HepG2 (cell line): ENCODE results near the gene PLCB1. TPM values are rescaled to one million over a fixed set of nuclear protein-coding genes. Genes with fewer than 3 reads are reported as not detected.

Experiments
- EED ChIP-seq: sonication (generic); formaldehyde crosslinking; IDR thresholded peaks from 2 replicates; pipeline ENCODE4 v1.5.0; 2020; ENCODE audit warnings: mild to moderate bottlenecking, missing genetic modification reagents
- EP300 ChIP-seq, 3 experiments: sonication (generic) in 1 of 3; formaldehyde crosslinking in 1 of 3; IDR thresholded peaks; 2 replicates each; pipeline versions ENCODE4 v1.5.1 to v1.6.1; 2011 to 2020; ENCODE audit warnings: low read depth in 2 of 3, low read length in 2 of 3, borderline replicate concordance in 1 of 3, improper control_type of control experiment in 1 of 3, mild to moderate bottlenecking in 1 of 3, missing genetic modification reagents in 1 of 3, moderate library complexity in 1 of 3
- HOXA5 ChIP-seq: sonication (generic); formaldehyde crosslinking; IDR thresholded peaks from 2 replicates; pipeline ENCODE4 v1.4.0; 2020; ENCODE audit warnings: missing genetic modification reagents
- NBN ChIP-seq: fragments of 450-650 bp; conservative IDR thresholded peaks from 2 replicates; pipeline ENCODE4 v1.6.1; 2017
- NONO ChIP-seq, 2 experiments: fragments of 450-650 bp in 1 of 2; sonication (generic) in 1 of 2; formaldehyde crosslinking in 1 of 2; IDR thresholded peaks in 1 of 2; conservative IDR thresholded peaks in 1 of 2; 2 replicates each; pipeline versions ENCODE4 v1.6.1 to v1.8.0; 2017 to 2022; ENCODE audit warnings: mild to moderate bottlenecking in 1 of 2, missing genetic modification reagents in 1 of 2, moderate library complexity in 1 of 2
- TBL1XR1 ChIP-seq: fragments of 150-350 bp; IDR thresholded peaks from 2 replicates; pipeline ENCODE4 v1.6.1; 2014; ENCODE audit warnings: borderline replicate concordance, low read length; ENCODE audit not compliant: partially characterized antibody
- U2AF2 ChIP-seq: fragments of 200-400 bp; formaldehyde crosslinking; IDR thresholded peaks from 2 replicates; pipeline ENCODE4 v1.6.1; 2017; ENCODE audit warnings: low read depth, mild to moderate bottlenecking, low read length
- ZNF138 ChIP-seq: sonication (generic); formaldehyde crosslinking; IDR thresholded peaks from 2 replicates; pipeline ENCODE4 v1.5.0; 2020; ENCODE audit warnings: mild to moderate bottlenecking, low read depth, missing genetic modification reagents
- ZNF160 ChIP-seq: sonication (generic); formaldehyde crosslinking; IDR thresholded peaks from 2 replicates; pipeline ENCODE4 v1.8.0; 2022; ENCODE audit warnings: mild to moderate bottlenecking, inconsistent platforms, missing genetic modification reagents
- ZNF205 ChIP-seq: IDR thresholded peaks from 2 replicates; pipeline ENCODE4 v1.6.1; 2018; ENCODE audit warnings: missing biosample characterization, missing genetic modification reagents
- ZNF382 ChIP-seq: sonication (generic); formaldehyde crosslinking; IDR thresholded peaks from 2 replicates; pipeline ENCODE4 v1.5.0; 2020; ENCODE audit warnings: missing genetic modification reagents, mild to moderate bottlenecking, borderline replicate concordance
- ZNF569 ChIP-seq: sonication (generic); formaldehyde crosslinking; IDR thresholded peaks from 2 replicates; pipeline ENCODE4 v1.5.0; 2020; ENCODE audit warnings: mild to moderate bottlenecking, missing genetic modification reagents, moderate library complexity, borderline replicate concordance
- ZNF709 ChIP-seq: sonication (generic); formaldehyde crosslinking; IDR thresholded peaks from 2 replicates; pipeline ENCODE4 v1.5.0; 2020; ENCODE audit warnings: mild to moderate bottlenecking, missing genetic modification reagents
- ZNF746 ChIP-seq: sonication (generic); formaldehyde crosslinking; IDR thresholded peaks from 2 replicates; pipeline ENCODE4 v1.8.0; 2022; ENCODE audit warnings: mild to moderate bottlenecking, missing genetic modification reagents
- ZNF780A ChIP-seq: sonication (generic); formaldehyde crosslinking; IDR thresholded peaks from 2 replicates; pipeline ENCODE4 v1.8.0; 2022; ENCODE audit warnings: mild to moderate bottlenecking, missing genetic modification reagents, moderate library complexity
- ZSCAN31 ChIP-seq: sonication (generic); formaldehyde crosslinking; IDR thresholded peaks from 2 replicates; pipeline ENCODE4 v1.5.0; 2020; ENCODE audit warnings: low read depth, mild to moderate bottlenecking, missing genetic modification reagents
- polyA plus RNA-seq, 8 experiments: library from polyadenylated mRNA; depleted of rRNA in 3 of 8; stranded (reverse) in 7 of 8; unstranded in 1 of 8; fragments of >200 nt; fragmentation: Illumina TruSeq in 4 of 8; extraction: Trizol in 4 of 8; gene quantifications; 2 replicates each; pipeline versions ENCODE4 v1.2.1 to v1.2.3, GENCODE V29; 2011 to 2016; ENCODE audit warnings: low read depth in 4 of 8, missing spikeins in 1 of 8, mixed read lengths in 1 of 8; ENCODE audit not compliant: insufficient read depth in 1 of 8
- total RNA-seq, 5 experiments: library from RNA; depleted of rRNA; stranded (reverse); fragments of >200 nt; fragmentation: Illumina TruSeq; extraction: Trizol; gene quantifications; 2 replicates each; pipeline ENCODE4 v1.2.3, GENCODE V29; 2016; ENCODE audit warnings: low read depth in 1 of 5
- TF ChIP-seq, protein P1 (sequence below): sonication (generic); formaldehyde crosslinking; conservative IDR thresholded peaks from 2 replicates; pipeline ENCODE4 v1.4.0; 2020; ENCODE audit warnings: missing genetic modification reagents
- TF ChIP-seq, protein P2 (sequence below): sonication (generic); formaldehyde crosslinking; IDR thresholded peaks from 2 replicates; pipeline ENCODE4 v1.4.0; 2020; ENCODE audit warnings: missing genetic modification reagents
- TF ChIP-seq, protein P3 (sequence below): sonication (generic); formaldehyde crosslinking; IDR thresholded peaks from 2 replicates; pipeline ENCODE4 v1.5.0; 2020; ENCODE audit warnings: missing genetic modification reagents, mild to moderate bottlenecking, borderline replicate concordance
- TF ChIP-seq, protein P4 (sequence below): sonication (generic); formaldehyde crosslinking; IDR thresholded peaks from 2 replicates; pipeline ENCODE4 v1.9.0; 2021; ENCODE audit warnings: missing genetic modification reagents, borderline replicate concordance
- TF ChIP-seq, protein P5 (sequence below): sonication (generic); formaldehyde crosslinking; IDR thresholded peaks from 2 replicates; pipeline ENCODE4 v1.8.1; 2023; ENCODE audit warnings: mild to moderate bottlenecking, inconsistent platforms, moderate library complexity, missing genetic modification reagents, borderline replicate concordance

Gene PLCB1
- total and polyA plus RNA-seq, 2 of the 13 experiments (the other 11 are each of a cell fraction or from before 2014, with no cell fraction given): 42.4 to 55.9 TPM

- TF ChIP-seq ZSCAN31 (CRISPR knock-in tag) (0 out of 2 replicates have a peak, but pooled peaks have one; percentile 65), ZNF205 (peak; percentile 61; the same call in 1 of the 2 replicates), ZNF780A (CRISPR knock-in tag) (no peak), ZNF709 (CRISPR knock-in tag) (no peak), ZNF746 (CRISPR knock-in tag) (peak; percentile 59; the same call in 1 of the 2 replicates), HOXA5 (CRISPR knock-in tag) (peak; percentile 95), ZNF382 (CRISPR knock-in tag) (no peak), EP300 (IDR thresholded peaks at IDR 0.05; ENCODE audit: low read depth in 2 of 2, low read length in 2 of 2) (peak; percentile 87 to 99; a peak in 3 of 4 replicates), EP300 (CRISPR knock-in tag; IDR thresholded peaks at IDR 0.05; ENCODE audit: borderline replicate concordance) (peak; percentile 97), NBN (no peak), ZNF569 (no peak; the same call in 1 of the 2 replicates), ZNF138 (no peak), U2AF2 (no peak), EED (CRISPR knock-in tag) (no peak), ZNF160 (CRISPR knock-in tag) (no peak), NONO (IDR thresholded peaks at IDR 0.05) (no peak), NONO (CRISPR knock-in tag; conservative IDR thresholded peaks at IDR 0.05) (peak; percentile 28; the same call in 1 of the 2 replicates), TBL1XR1 (peak; percentile 99)
- TF ChIP-seq, protein P1, sequence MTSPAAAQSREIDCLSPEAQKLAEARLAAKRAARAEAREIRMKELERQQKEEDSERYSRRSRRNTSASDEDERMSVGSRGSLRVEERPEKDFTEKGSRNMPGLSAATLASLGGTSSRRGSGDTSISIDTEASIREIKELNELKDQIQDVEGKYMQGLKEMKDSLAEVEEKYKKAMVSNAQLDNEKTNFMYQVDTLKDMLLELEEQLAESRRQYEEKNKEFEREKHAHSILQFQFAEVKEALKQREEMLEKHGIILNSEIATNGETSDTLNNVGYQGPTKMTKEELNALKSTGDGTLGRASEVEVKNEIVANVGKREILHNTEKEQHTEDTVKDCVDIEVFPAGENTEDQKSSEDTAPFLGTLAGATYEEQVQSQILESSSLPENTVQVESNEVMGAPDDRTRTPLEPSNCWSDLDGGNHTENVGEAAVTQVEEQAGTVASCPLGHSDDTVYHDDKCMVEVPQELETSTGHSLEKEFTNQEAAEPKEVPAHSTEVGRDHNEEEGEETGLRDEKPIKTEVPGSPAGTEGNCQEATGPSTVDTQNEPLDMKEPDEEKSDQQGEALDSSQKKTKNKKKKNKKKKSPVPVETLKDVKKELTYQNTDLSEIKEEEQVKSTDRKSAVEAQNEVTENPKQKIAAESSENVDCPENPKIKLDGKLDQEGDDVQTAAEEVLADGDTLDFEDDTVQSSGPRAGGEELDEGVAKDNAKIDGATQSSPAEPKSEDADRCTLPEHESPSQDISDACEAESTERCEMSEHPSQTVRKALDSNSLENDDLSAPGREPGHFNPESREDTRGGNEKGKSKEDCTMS: no peak
- TF ChIP-seq, protein P2, sequence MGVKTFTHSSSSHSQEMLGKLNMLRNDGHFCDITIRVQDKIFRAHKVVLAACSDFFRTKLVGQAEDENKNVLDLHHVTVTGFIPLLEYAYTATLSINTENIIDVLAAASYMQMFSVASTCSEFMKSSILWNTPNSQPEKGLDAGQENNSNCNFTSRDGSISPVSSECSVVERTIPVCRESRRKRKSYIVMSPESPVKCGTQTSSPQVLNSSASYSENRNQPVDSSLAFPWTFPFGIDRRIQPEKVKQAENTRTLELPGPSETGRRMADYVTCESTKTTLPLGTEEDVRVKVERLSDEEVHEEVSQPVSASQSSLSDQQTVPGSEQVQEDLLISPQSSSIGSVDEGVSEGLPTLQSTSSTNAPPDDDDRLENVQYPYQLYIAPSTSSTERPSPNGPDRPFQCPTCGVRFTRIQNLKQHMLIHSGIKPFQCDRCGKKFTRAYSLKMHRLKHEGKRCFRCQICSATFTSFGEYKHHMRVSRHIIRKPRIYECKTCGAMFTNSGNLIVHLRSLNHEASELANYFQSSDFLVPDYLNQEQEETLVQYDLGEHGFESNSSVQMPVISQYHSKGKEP: no peak; the same call in 1 of the 2 replicates
- TF ChIP-seq, protein P3, sequence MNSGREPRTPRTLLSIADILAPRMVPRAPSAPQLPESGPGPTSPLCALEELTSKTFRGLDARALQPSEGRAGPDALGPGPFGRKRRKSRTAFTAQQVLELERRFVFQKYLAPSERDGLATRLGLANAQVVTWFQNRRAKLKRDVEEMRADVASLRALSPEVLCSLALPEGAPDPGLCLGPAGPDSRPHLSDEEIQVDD: no peak
- TF ChIP-seq, protein P4, sequence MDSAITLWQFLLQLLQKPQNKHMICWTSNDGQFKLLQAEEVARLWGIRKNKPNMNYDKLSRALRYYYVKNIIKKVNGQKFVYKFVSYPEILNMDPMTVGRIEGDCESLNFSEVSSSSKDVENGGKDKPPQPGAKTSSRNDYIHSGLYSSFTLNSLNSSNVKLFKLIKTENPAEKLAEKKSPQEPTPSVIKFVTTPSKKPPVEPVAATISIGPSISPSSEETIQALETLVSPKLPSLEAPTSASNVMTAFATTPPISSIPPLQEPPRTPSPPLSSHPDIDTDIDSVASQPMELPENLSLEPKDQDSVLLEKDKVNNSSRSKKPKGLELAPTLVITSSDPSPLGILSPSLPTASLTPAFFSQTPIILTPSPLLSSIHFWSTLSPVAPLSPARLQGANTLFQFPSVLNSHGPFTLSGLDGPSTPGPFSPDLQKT: no peak
- TF ChIP-seq, protein P5, sequence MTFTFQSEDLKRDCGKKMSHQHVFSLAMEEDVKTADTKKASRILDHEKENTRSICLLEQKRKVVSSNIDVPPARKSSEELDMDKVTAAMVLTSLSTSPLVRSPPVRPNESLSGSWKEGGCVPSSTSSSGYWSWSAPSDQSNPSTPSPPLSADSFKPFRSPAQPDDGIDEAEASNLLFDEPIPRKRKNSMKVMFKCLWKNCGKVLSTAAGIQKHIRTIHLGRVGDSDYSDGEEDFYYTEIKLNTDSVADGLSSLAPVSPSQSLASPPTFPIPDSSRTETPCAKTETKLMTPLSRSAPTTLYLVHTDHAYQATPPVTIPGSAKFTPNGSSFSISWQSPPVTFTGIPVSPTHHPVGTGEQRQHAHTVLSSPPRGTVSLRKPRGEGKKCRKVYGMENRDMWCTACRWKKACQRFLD (CRISPR knock-in tag): no peak
Measured at GRCh38 chr20:8250539-8251200, 118.6 kb downstream of the PLCB1 start (continued).
